Fibroblast of peridontal ligament (primary cell): ENCODE measurements around the gene NXPH3.

Experiments
- DNase-seq: peaks from one replicate; pipeline ENCODE4 v3.0.0-alpha.2; 2010; ENCODE audit errors: extremely low read depth

The NXPH3 gene

DNA sequence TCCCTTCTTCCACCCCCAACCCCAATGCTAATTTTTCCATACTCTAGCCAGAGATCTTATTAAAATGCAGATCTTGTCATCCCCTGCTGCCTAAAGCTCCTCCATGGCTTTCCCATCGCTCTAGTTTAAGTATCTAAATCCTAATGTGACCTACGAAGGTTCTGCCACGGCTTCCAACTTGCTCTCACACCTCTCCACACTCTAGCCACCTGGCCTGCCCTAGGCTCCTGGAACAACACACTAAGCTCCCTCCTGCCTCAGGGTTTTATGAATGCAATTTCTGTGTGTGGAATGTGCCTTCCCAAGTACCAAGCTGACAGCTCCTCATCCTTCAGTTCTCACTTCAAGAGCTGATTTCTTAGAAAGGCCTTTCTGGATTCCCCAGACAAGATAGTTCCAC, 16.6 kb downstream of the NXPH3 start:
- DNase-seq: no peak

DNA sequence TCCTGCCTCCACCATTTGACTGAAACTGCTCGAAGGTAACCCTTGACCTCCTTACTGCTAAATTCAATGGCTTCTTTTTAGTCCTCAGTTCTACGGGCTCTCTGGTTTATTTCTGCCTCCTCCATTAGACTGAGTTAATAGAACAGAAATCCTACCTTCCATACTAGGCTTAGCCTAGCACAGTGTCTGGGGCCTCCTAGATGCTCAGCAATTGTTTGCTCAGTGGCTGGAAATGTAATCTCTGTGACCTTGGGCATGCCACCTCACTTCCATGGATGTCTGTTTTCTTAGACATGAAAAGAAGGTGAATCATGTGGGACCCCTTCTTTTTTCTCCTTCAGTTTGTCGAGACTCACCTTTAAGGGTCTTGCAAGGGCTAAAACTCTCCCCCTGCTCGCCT, 19.7 kb downstream of the NXPH3 start:
- DNase-seq: no peak

DNA sequence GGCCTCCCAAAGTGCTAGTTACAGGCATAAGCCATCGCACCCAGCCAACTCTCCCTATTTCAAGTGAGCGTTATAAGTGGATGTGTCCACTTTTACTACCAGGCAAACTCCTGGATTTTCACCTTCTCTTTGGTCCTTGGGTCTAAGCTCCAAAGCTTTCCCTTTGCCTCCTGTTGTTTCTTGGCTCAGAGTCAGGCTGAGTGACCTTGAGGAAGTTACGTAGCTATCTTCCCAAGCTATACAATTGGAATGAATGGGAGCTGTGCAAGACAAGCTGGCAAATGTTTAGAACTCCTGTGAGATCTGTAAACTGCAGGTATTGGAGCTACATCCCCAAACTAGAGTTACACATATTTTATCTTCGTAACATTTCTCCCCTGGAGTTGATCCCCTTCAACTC, 20.3 kb downstream of the NXPH3 start:
- no peak for DNase-seq

DNA sequence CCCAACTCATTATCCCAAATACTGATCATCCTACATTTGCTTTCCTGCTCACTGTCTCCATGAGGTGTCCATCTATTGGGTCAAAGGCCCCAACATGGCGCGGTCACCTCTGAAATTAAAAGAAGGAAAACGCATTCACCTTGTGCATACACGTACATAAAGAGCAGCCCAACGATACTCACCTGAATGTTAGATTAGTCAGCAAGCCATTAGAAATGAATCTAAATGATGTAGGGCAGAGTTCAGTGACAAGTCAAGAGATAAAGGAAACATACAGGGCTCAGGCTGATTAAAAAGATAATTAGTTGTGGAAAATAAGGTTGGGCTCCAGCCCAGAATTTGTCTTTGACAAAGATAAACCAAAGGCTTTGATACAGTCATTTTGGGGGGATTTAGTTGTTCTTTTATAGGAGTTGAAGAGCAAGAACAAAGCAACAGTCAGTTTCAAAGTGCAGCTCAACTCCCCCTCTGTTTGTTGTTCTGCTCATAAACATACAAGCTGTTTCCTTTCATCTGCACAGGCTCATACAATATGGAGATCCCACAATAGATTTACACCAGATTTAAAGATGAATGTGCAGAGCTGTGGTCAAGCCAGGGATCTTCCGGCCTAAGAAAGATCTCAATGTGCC, 21.1 kb downstream of the NXPH3 start:
- DNase-seq: no peak

DNA sequence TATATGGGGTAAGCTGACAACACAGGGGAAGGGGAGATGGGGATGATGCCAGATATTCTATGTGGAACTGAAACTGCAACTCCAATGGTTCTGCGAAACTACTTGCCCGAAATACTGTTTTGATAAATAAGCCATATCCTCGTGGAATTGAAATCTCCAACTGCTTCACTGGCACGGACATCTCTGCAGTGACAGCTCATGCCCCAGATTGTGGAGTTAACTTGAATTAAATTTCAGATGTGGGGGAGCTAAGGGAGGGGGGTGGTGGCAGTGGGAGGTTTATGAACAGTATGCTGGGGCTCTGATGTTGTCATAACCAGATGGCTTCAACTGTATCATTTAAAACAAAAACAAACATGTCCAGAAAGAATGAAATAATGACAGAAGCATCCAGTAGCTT, 21.8 kb downstream of the NXPH3 start:
- DNase-seq: no peak

DNA sequence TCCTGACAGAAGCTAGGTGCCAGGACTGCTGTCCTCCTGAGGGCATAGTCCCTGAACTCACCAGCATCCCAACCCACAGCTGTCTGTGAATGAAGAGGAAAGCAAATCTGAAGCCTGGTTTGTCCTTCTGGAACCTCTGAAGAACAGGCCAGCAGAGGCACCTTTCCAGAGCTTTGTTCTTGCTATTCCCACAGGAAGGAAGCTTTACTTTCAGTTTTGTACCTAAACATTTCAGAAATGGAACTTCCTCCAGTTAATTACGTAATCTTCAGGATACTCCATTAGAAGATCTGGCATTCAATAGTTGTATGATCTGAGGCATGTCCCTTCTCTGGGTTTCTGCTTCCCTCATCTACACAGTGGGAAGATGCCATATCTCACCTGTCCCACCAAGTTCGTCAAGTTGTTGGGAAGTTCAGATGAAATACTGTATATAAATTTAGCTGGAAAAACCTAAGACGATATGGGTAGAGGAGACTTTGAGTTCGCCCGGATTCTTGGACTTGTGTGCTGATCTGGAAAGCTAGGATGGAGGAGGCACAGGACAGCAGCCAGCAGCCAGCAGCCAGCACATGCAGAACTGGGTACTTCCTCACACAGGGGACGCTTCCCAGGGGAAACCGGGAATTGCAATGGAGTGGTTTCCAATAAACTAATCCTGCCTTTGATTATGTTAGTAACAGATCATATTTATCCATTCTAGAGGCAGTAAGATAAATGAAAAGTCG, 22.4 kb downstream of the NXPH3 start:
- peak; percentile 48 for DNase-seq

DNA sequence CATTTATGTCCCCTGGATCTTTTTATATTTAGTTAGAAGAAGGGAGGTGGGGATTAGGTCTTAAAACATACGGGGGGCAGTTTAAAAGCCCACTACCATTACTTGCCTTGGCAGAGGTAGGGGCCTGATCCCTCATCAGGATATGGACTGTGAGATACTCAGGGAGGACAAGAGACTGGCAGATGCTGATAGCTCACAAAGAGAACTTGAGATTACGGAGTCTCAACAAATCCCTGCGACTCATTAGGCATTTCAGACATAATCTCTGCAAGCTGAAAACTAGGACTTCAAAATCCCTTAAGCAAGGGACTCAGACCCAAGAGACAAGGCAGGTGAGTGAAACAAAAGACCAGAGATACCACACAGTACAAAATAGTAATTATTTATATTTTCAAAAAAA, 23.2 kb downstream of the NXPH3 start:
- DNase-seq: no peak

DNA sequence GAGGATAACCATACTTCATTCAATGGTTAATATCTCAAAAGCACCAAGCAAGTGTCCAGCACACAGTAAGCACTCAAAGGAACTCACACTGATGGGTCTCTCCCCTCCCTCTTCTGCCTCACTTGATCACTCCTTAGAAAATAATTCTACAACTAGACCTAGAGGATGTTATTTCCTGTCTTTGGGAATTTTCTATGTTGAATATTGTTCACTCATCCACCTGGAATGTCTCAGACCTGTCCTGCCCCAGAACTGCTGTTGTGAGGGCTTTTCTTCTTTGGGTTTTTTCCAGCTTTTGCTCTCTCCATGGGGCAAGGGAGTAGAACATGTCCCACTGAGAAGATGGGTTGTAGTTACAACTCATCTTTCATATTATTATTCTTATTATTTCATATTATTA, 25.3 kb downstream of the NXPH3 start:
- no peak for DNase-seq

DNA sequence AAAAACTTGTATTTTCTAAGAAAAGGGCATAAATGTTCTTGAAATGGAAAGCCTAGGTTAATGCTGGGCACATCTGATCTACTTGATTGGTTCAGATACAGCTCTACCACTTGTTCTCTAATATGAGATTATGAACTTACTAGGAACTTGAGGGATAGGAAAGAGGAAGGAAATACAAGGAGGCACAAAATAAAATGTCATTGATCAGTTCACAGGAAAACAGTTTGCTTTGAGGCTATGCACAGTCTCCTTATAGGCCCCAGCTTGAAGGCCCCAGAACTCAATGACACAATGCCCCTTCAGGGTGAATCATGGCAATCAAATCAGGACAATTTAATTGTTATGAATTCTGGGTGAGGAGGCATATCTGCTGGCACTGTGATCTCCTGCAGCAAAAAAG, 27.1 kb downstream of the NXPH3 start:
- DNase-seq: no peak

DNA sequence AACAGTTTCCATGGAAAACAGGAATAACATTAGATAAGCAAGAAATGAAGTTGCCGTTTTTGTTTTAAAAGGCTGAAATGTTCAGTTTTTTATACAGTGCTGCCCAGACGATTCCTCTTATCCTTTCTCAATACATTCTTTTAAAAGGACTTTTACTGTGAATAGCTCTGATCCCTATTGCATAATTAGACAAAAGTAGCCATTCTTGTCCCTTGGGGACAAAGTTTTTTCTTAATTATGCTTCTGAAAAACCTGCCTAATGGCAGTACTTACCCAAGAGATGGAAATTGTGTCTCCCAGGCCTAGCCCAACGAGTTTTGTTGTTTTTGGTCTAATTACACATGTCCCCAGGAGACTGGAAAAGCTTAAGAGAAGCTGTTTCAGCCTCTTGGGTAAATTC, 27.6 kb downstream of the NXPH3 start:
- peak; percentile 67 for DNase-seq

DNA sequence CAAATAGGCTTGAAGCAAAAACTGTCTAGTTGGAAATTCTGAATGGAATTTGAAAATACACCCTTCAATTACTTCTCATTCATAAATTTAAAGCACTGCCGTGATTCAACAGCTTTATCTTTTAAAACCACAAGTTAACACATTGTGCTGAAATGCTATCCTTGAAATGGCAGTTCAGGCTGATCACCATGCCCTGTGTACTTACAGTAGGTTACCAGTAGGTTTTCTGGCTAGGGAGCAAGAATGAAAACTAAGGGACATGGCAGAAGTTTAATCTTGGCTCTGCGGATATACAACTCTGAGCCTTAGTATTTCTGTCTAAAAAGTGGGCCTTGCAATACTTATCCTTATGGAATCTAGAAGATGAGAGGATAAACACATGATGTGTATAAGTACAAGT, 28.0 kb downstream of the NXPH3 start:
- DNase-seq: peak; percentile 27

DNA sequence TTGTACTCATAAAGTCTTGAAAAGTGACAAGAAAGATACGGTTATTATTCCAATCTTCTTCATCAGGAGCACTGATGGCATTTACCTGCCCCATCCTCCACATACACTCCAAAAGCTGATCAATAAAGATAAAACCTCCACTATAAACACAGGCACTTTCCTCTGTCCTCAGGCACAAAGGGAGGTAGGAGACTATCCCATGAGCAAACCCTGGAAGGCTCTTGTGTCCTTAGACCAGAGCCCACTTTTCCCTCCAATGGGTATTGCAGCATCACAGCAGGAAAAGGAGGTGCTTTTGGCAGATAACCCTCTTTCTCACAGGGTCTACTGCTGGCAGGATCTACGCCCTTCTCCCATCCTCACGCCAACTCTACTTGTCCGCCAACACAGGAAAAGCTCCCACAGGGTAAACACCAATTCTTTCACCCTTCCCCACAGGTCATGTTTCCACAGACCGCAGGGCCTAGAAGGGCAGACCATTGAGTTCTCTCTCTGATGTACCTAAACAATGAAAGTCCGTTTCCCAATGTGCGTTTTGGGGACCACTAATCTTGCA, 28.7 kb downstream of the NXPH3 start:
- DNase-seq: no peak

DNA sequence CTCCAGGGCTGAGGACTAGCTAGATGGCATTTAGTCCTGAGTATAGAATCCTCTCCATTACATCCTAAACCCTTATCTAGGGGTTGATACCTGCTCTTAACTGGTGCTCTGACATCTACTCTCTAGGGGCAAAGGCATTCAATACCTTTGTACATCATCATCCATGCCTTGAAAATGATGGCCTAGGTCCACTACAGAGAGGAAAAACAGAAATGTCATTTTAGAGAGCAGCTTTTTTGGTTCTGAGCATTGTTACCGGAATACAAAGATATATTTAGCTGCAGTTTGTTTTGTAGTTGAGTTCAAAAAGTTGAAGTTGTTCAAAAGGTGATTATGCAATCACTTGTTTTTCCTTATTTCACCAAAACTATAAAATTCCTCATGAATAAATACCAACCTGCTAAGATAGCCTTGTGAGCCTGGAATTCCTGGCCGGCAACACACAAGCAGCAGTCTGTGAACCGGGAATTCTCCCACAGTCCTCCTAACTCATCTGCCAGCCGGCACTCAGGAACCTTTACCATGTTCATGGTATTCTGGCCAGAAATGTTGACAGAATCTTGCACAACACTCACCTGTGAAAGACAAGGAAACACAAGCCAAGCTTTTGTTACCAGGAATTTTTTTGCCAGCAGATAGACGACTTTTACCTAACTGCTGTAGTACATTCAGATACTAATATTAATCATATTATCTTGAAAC, 35.4 kb downstream of the NXPH3 start:
- no peak for DNase-seq

DNA sequence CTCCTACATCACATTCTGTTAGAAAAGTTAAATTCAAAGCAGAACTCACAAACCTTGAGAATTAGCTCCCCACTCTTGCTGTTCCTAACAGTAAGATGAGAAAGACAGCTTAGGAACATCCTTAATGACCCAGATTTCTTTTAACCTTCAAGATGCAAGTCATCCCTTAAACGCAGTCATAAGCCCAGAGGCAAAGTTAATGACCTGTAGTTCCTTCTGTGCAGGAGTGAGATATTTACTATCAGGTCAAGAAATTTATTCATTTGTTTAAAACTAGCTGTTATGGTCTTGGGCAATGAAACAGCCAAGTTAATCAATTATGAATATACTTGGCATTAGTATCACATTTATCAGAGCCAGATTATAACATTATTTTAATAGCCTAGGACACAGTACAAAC, 37.1 kb downstream of the NXPH3 start:
- DNase-seq: no peak

DNA sequence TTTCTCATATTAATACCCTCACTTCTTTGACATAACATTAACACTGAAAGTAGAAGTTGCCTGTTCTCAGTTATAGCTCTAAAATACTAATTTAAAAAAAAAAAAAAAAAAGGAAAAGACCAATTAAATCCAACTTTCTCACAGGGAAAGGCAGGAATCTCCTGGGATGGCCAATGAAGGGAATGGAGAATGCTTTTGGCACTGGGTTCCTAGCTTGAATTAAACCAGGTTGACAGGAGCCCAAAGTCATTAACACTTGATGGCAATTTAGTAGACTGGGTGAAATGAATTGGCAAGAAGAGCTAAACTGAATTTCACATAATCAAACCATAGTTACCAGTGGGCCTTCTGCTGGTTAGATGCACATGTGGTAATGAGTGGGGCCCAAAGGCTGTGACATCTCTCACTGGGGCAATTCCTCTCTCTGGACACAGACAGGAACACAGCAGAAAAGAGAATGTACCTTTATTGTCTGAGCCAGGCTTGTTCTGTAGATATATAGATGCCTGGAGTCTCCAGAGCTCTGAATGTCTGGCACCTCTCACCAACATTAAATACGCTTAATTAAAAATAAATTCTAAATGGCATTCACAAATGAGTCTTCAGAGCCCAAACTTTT, 37.6 kb downstream of the NXPH3 start:
- no peak for DNase-seq

DNA sequence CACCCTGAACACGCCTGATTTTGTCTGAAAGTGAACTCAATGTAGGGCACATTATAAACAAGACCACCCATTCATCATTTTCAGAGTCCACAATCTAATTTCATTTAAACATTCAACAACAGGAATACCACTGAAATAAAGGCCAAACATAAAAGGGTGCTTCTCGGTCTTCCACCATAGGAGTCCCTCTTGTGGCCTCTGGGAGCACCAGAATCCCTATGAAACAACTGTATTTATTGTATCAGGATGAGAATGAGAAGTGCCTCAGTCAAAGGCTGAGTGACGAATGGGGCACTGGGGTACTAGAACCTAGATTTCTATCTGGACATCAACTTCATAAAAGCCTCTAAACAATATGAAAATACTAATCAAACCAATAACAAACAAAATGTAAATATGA, 40.4 kb downstream of the NXPH3 start:
- no peak for DNase-seq

DNA sequence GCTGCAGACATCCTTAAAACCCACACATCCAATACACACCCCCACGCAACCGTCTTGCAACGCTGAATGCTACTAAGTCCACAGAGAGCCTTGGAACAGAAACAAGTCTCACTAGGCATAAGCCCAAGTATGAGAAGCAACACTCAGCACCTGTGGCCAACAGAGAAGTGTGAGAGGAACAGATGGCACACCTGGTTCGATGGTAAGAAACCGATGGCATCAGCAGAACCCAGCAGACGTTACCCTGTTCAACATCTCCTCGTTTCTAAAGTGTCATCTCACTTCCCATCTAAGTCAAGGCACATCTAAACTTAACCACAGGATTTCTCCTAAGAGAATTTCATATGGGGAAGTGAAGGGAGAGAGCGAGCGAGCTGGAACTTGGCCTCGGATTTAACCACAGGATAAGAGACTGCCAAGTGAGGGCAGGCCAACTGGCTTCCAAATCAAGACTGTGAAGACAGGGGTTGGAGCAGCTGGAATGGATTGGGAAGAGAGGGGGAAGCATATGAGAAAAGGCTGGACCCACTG, 41.0 kb downstream of the NXPH3 start:
- DNase-seq: peak; percentile 99

DNA sequence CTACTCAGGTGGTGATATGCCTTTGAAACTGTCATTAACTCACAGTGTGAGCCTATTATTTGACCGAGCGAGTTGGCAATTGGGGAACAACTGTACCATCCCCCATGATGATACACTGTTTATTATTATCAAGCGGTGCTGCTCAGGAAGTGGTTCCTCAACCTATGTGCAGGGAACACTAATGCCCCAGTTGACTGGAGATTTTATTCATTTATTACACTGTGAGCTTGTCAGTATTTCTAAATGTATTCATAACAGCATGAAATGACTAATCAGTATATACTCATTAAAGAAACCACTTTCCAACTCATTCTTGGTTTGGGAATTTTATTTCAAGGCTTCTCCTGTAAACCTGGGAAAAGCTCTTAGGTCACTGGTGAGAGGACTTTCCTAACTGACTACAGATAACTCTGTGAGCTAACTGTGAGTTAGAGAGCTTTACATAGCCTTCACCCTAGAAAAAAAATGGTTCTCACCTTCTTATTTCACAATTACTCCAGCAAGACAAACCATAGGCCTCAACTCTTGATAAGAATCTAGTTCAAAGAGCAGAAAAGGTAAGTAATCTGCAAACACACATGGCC, 42.4 kb downstream of the NXPH3 start:
- DNase-seq: no peak

DNA sequence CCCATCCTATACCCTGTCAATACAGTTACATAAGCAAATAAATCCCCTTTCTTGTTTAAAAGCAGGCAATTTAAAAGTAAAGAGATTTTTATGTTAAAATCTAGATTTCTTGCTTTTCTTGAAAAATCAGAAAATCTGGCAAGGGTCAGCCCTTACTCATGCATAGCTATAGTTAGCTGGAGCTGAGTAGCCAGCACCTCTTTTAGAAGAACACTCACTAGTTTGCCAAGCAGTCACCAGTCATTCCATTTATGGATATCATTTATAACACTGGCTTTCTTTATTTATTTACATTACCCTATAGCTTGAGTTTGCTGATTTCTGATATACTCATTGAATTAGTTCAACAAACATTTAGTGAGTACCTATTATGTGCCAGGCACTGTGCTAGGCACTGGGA, 45.7 kb downstream of the NXPH3 start:
- DNase-seq: no peak

DNA sequence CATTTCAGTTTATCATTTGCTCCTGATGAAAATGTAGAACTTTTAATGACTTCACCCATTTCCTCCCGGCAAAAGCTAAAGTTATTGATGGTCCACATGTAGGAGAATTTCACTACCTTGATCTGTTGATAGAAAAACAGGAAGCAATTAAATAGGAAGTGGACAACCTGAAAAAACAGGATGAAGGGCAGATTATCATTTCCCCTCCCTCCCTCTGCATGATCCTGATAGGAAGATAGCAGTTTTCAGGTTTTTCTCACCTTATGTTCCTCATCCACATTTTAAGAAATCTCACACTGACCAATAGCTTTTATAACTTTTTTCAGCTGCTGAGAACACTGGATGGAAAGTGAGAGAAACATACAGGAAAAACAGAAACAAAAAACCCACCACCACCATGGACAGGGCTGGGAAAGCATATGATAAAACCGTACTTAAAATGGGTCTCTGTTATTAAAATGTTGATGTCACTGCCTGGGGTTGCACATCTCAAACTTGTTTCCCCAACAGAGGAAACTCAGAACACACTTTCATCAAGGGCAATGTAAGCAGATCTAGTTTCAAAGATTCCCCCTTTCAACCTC, 46.4 kb downstream of the NXPH3 start:
- DNase-seq: no peak

DNA sequence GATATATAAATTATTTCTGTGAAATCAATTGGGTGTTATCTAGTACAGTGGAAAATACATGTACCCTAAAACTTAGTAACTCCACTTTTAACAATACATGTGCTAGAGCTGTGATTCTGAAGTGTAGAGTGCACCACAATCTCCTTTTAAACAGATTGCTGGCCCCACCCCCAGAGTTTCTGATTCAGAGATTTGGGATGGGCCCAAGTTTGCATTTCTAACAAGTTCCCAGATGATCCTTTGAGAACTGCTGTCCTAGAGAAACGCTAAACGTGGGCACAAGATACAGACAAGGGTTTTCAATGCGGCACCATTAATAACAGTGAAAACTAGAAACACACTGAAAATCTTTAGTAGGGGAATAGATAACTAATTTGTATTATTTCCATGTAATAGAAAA, 49.2 kb downstream of the NXPH3 start:
- peak; percentile 65 for DNase-seq
